DOHH2 (cell line): ENCODE results near the gene MICAL2.

Source experiments
- H3F3A ChIP-seq: fragments of 200-600 bp; sonication (generic), shearing (Covaris generic); 2 replicates; pipeline ENCODE4 v1.6.0; 2016; ENCODE audit warnings: antibody characterized with exemption, mild to moderate bottlenecking; ENCODE audit not compliant: control insufficient read depth, insufficient read depth
- H3K27ac ChIP-seq: fragments of 200-600 bp; sonication (generic); 2 replicates; pipeline ENCODE4 v1.5.1; 2014; ENCODE audit warnings: low read depth, mild to moderate bottlenecking, low read length, moderate library complexity
- H3K27me3 ChIP-seq: fragments of 200-600 bp; sonication (generic); 2 replicates; pipeline ENCODE4 v1.6.1; 2014; ENCODE audit warnings: mild to moderate bottlenecking, low read length, mixed read lengths; ENCODE audit not compliant: control insufficient read depth
- H3K36me3 ChIP-seq: fragments of 200-600 bp; sonication (generic); 2 replicates; pipeline ENCODE4 v1.6.1; 2014; ENCODE audit warnings: mild to moderate bottlenecking, low read length, moderate library complexity, mixed read lengths; ENCODE audit not compliant: control insufficient read depth
- H3K4me1 ChIP-seq: fragments of 200-600 bp; sonication (generic); 2 replicates; pipeline ENCODE4 v1.6.1; 2014; ENCODE audit warnings: mild to moderate bottlenecking, low read length, mixed read lengths; ENCODE audit not compliant: control insufficient read depth
- H3K4me2 ChIP-seq: fragments of 200-600 bp; sonication (generic); 2 replicates; pipeline ENCODE4 v1.6.0; 2014; ENCODE audit warnings: mild to moderate bottlenecking, low read length, moderate library complexity
- H3K4me3 ChIP-seq: fragments of 200-600 bp; sonication (generic); 2 replicates; pipeline ENCODE4 v1.5.1; 2014; ENCODE audit warnings: mild to moderate bottlenecking, low read length, mixed read lengths
- H3K79me2 ChIP-seq: fragments of 200-600 bp; sonication (generic); 2 replicates; pipeline ENCODE4 v1.6.1; 2014; ENCODE audit warnings: mild to moderate bottlenecking, low read length, mixed read lengths; ENCODE audit not compliant: control insufficient read depth
- H3K9me2 ChIP-seq: fragments of 200-600 bp; sonication (generic); replicated peaks from 2 replicates; pipeline ENCODE4 v1.6.1; 2014; ENCODE audit warnings: mild to moderate bottlenecking, low read length, mixed read lengths; ENCODE audit not compliant: control insufficient read depth
- H3K9me3 ChIP-seq: fragments of 200-600 bp; sonication (generic); 2 replicates; pipeline ENCODE4 v1.6.1; 2014; ENCODE audit warnings: antibody characterized with exemption, low read length, mixed read lengths; ENCODE audit not compliant: control insufficient read depth, insufficient read depth
- H4K20me1 ChIP-seq: fragments of 200-600 bp; sonication (generic); 2 replicates; pipeline ENCODE4 v1.6.0; 2014; ENCODE audit warnings: low read depth, mild to moderate bottlenecking, antibody characterized with exemption, low read length, moderate library complexity; ENCODE audit not compliant: control insufficient read depth, insufficient read depth
- CTCF ChIP-seq: fragments of 200-600 bp; sonication (generic); IDR thresholded peaks from one replicate; pipeline ENCODE4 v1.5.1; 2014; ENCODE audit warnings: antibody characterized with exemption, mild to moderate bottlenecking, low read depth, low read length; ENCODE audit not compliant: poor library complexity, severe bottlenecking
- EZH2phosphoT487 ChIP-seq: fragments of 200-600 bp; sonication (generic); IDR thresholded peaks from 2 replicates; pipeline ENCODE4 v1.6.1; 2017; ENCODE audit warnings: borderline replicate concordance, mild to moderate bottlenecking, antibody characterized with exemption, low read length, moderate library complexity, mixed read lengths

MICAL2 gene

GRCh38 chr11:12090061-12090591, 20.3 kb upstream of the MICAL2 start:
- Histone ChIP-seq H3K27me3 (no peaks in the 10 kb centered on the region), H4K20me1 (no peaks in the 10 kb centered on the region), H3K36me3 (no peaks in the 10 kb centered on the region), H3K4me2 (no peak overlapping the region), H3F3A (no peaks in the 10 kb centered on the region), H3K9me3 (no peaks in the 10 kb centered on the region), H3K4me3 (no peak overlapping the region), H3K4me1 (peaks cover 4% of the 10 kb centered on the region; the same call in 1 of the 2 replicates), H3K79me2 (no peaks in the 10 kb centered on the region), H3K27ac (no peak overlapping the region), H3K9me2 (no peaks in the 10 kb centered on the region)
- TF ChIP-seq CTCF (no peak), EZH2phosphoT487 (no peak)

- TF ChIP-seq CTCF (no peak), EZH2phosphoT487 (no peak)
- H3K27ac ChIP-seq = no peak overlapping the region
- peaks cover 4% of the 10 kb centered on the region; the same call in 1 of the 2 replicates for H3K4me1 ChIP-seq
- no peaks in the 10 kb centered on the region for H3K79me2 ChIP-seq
- H3K36me3 ChIP-seq = no peaks in the 10 kb centered on the region
- no peaks in the 10 kb centered on the region for H3F3A ChIP-seq
- no peaks in the 10 kb centered on the region for H3K27me3 ChIP-seq
- no peak overlapping the region for H3K4me3 ChIP-seq
- no peaks in the 10 kb centered on the region for H3K9me2 ChIP-seq
- no peaks in the 10 kb centered on the region for H4K20me1 ChIP-seq
- H3K9me3 ChIP-seq = no peaks in the 10 kb centered on the region
- H3K4me2 ChIP-seq = no peak overlapping the region
These were observed 19.6 kb upstream of the MICAL2 start for GRCh38 chr11:12090761-12091258.

GRCh38 chr11:12091956-12092558, 18.3 kb upstream of the MICAL2 start:
- H3F3A ChIP-seq = no peaks in the 10 kb centered on the region
- no peak overlapping the region for H3K27ac ChIP-seq

More at GRCh38 chr11:12091956-12092558, 18.3 kb upstream of the MICAL2 start:
- Histone ChIP-seq H3K4me2 (no peak overlapping the region), H3K9me2 (no peaks in the 10 kb centered on the region), H3K9me3 (no peaks in the 10 kb centered on the region), H3K36me3 (no peaks in the 10 kb centered on the region), H3K4me3 (no peak overlapping the region), H3K4me1 (peaks cover 4% of the 10 kb centered on the region; the same call in 1 of the 2 replicates), H3K79me2 (no peaks in the 10 kb centered on the region), H3K27me3 (no peaks in the 10 kb centered on the region), H4K20me1 (no peaks in the 10 kb centered on the region)
- TF ChIP-seq EZH2phosphoT487 = no peak
- no peak for TF ChIP-seq CTCF
